GM23248 (cell line): ENCODE results near the gene DENND1A. TPM values are rescaled to one million over a fixed set of nuclear protein-coding genes. Genes with fewer than 3 reads are reported as not detected.

ENCODE experiments used
- DNase-seq: peaks from one replicate; pipeline ENCODE4 v3.0.0-alpha.2; 2015
- H2AFZ ChIP-seq: fragments of 200-600 bp; sonication (generic); 2 replicates; pipeline ENCODE4 v1.6.1; 2016; ENCODE audit warnings: antibody characterized with exemption
- H3F3A ChIP-seq: fragments of 200-600 bp; sonication (generic); 2 replicates; pipeline ENCODE4 v1.6.1; 2016; ENCODE audit warnings: mild to moderate bottlenecking, antibody characterized with exemption, mixed run types; ENCODE audit not compliant: insufficient read depth
- H3K27ac ChIP-seq: fragments of 200-600 bp; sonication (generic); 2 replicates; pipeline ENCODE4 v1.5.1; 2016; ENCODE audit warnings: mild to moderate bottlenecking
- H3K27me3 ChIP-seq: fragments of 200-600 bp; sonication (generic); replicated peaks from 2 replicates; pipeline ENCODE4 v1.6.1; 2016; ENCODE audit warnings: mild to moderate bottlenecking; ENCODE audit not compliant: insufficient read depth
- H3K36me3 ChIP-seq: fragments of 200-600 bp; sonication (generic); 2 replicates; pipeline ENCODE4 v1.6.1; 2016; ENCODE audit warnings: low read depth, mild to moderate bottlenecking
- H3K4me1 ChIP-seq: fragments of 200-600 bp; sonication (generic); 2 replicates; pipeline ENCODE4 v1.6.1; 2016; ENCODE audit warnings: mild to moderate bottlenecking; ENCODE audit not compliant: insufficient read depth
- H3K4me2 ChIP-seq: fragments of 200-600 bp; sonication (generic); one replicate; pipeline ENCODE4 v1.6.1; 2016; ENCODE audit warnings: mild to moderate bottlenecking; ENCODE audit not compliant: unreplicated experiment
- H3K4me3 ChIP-seq: fragments of 200-600 bp; sonication (generic); 2 replicates; pipeline ENCODE4 v1.5.1; 2016; ENCODE audit warnings: mild to moderate bottlenecking
- H3K79me2 ChIP-seq: fragments of 200-600 bp; sonication (generic); 2 replicates; pipeline ENCODE4 v1.6.1; 2016; ENCODE audit warnings: mild to moderate bottlenecking; ENCODE audit not compliant: insufficient read depth
- H3K9ac ChIP-seq: fragments of 200-600 bp; sonication (generic); 2 replicates; pipeline ENCODE4 v1.6.1; 2016; ENCODE audit warnings: mild to moderate bottlenecking
- H3K9me2 ChIP-seq: fragments of 200-600 bp; sonication (generic); 2 replicates; pipeline ENCODE4 v1.6.1; 2016; ENCODE audit warnings: mixed run types, mild to moderate bottlenecking, moderate library complexity; ENCODE audit not compliant: insufficient read depth
- H3K9me3 ChIP-seq: fragments of 200-600 bp; sonication (generic); one replicate; pipeline ENCODE4 v1.6.1; 2017; ENCODE audit warnings: low read depth
- H4K20me1 ChIP-seq: fragments of 200-600 bp; sonication (generic); 2 replicates; pipeline ENCODE4 v1.6.0; 2016; ENCODE audit not compliant: insufficient read depth
- EZH2 ChIP-seq: fragments of 200-600 bp; sonication (generic); IDR thresholded peaks from 2 replicates; pipeline ENCODE4 v1.6.1; 2018; ENCODE audit warnings: antibody characterized with exemption, mild to moderate bottlenecking; ENCODE audit not compliant: insufficient read depth, poor library complexity, severe bottlenecking
- EZH2phosphoT487 ChIP-seq: fragments of 200-600 bp; sonication (generic); IDR thresholded peaks from 2 replicates; pipeline ENCODE4 v1.6.1; 2018; ENCODE audit warnings: antibody characterized with exemption, moderate library complexity, mild to moderate bottlenecking, low read depth; ENCODE audit not compliant: insufficient read depth
- WGBS, 2 experiments: methylation state at CpG; one replicate each; pipeline ENCODE4 v1.1.6; 2015 to 2017; ENCODE audit warnings: low lambda C conversion rate in 2 of 2, low coverage in 1 of 2; ENCODE audit errors: missing lambda C conversion rate in 2 of 2; 5-methylcytosine and 5-hydroxymethylcytosine counted together
- in situ Hi-C: fragments of 300-500 bp; cut with MboI; formaldehyde crosslinking; loops from 2 replicates; pipeline ENCODE4 v1.15.0; 2020
- polyA plus RNA-seq: library from polyadenylated mRNA; unstranded; fragments of >200 nt; fragmentation: Nextera tagmentation; extraction: Ambion mirVana; gene quantifications from 2 replicates; pipeline ENCODE4 v1.2.1, GENCODE V29; 2016
- total RNA-seq: library from RNA; depleted of rRNA; stranded (reverse); fragments of >200 nt; shearing (Covaris generic); gene quantifications from 2 replicates; pipeline ENCODE4 v1.2.3, GENCODE V29; 2014

DENND1A gene
- total and polyA plus RNA-seq, 2 experiments from 2014 or later, result 13.2 to 16.4 TPM

- H3K4me3 ChIP-seq, result no peak overlapping the region
- no peak overlapping the region for H3K9ac ChIP-seq
- no peak overlapping the region for H3K4me2 ChIP-seq
- H3K9me2 ChIP-seq, result no peaks in the 10 kb centered on the region
- H3K36me3 ChIP-seq, result no peaks in the 10 kb centered on the region
- peaks cover 78% of the 10 kb centered on the region for H3K79me2 ChIP-seq
- peaks cover 7% of the 10 kb centered on the region; the same call in 1 of the 2 replicates for H4K20me1 ChIP-seq
- in situ Hi-C loops, result no loop called here
- WGBS, 2 experiments, result 83 to 88% methylated on average over 4 of the region's 4 CpGs
- no peaks in the 10 kb centered on the region for H3K9me3 ChIP-seq
- H3K27ac ChIP-seq, result no peak overlapping the region
- DNase-seq, result no peak
- peaks cover 22% of the 10 kb centered on the region for H3F3A ChIP-seq
- H3K4me1 ChIP-seq, result peaks cover 22% of the 10 kb centered on the region
- TF ChIP-seq EZH2 (no peak), EZH2phosphoT487 (no peak)
- H2AFZ ChIP-seq, result no peak overlapping the region
- H3K27me3 ChIP-seq, result no peaks in the 10 kb centered on the region
Measured at GRCh38 chr9:123922911-123923310, 7.0 kb downstream of the DENND1A start.

- Histone ChIP-seq H3K27me3 (no peaks in the 10 kb centered on the region), H2AFZ (no peak overlapping the region), H3K4me1 (peaks cover 17% of the 10 kb centered on the region), H3K27ac (no peak overlapping the region), H3K79me2 (peaks cover 80% of the 10 kb centered on the region), H3K4me2 (no peak overlapping the region), H3K9me3 (no peaks in the 10 kb centered on the region), H3K9me2 (no peaks in the 10 kb centered on the region), H4K20me1 (peaks cover 3% of the 10 kb centered on the region; the same call in 1 of the 2 replicates), H3K4me3 (no peak overlapping the region), H3F3A (peaks cover 17% of the 10 kb centered on the region), H3K36me3 (no peaks in the 10 kb centered on the region), H3K9ac (no peak overlapping the region)
- WGBS, 2 experiments, result 96 to 97% methylated on average over 3 of the region's 3 CpGs
- no peak for DNase-seq
- in situ Hi-C loops, result no loop called here
- no peak for TF ChIP-seq EZH2phosphoT487
- TF ChIP-seq EZH2, result no peak
Measured at GRCh38 chr9:123922431-123922830, 7.5 kb downstream of the DENND1A start.

- 73 to 85% methylated on average over 3 of the region's 3 CpGs for WGBS, 2 experiments
- H3K4me2 ChIP-seq, result no peak overlapping the region
- H3K27ac ChIP-seq, result no peak overlapping the region
- no peak overlapping the region for H2AFZ ChIP-seq
- H3F3A ChIP-seq, result no peaks in the 10 kb centered on the region
- no peak for DNase-seq
- H3K9me3 ChIP-seq, result no peaks in the 10 kb centered on the region
- no peaks in the 10 kb centered on the region for H3K36me3 ChIP-seq
- no peaks in the 10 kb centered on the region for H3K27me3 ChIP-seq
- in situ Hi-C loops, result no loop called here
- peaks cover 94% of the 10 kb centered on the region for H3K79me2 ChIP-seq
- no peaks in the 10 kb centered on the region for H3K4me1 ChIP-seq
- TF ChIP-seq EZH2phosphoT487 (no peak), EZH2 (no peak)
- H3K9ac ChIP-seq, result no peak overlapping the region
- H3K9me2 ChIP-seq, result no peaks in the 10 kb centered on the region
- H4K20me1 ChIP-seq, result no peaks in the 10 kb centered on the region; the same call in 1 of the 2 replicates
- no peak overlapping the region for H3K4me3 ChIP-seq
Measured at GRCh38 chr9:123914517-123915196, 15.3 kb downstream of the DENND1A start.

- in situ Hi-C loops, result no loop called here
- Histone ChIP-seq H3K9ac (no peak overlapping the region), H3K4me1 (no peaks in the 10 kb centered on the region), H3K9me3 (no peaks in the 10 kb centered on the region), H3K4me3 (no peak overlapping the region), H2AFZ (no peak overlapping the region), H3K79me2 (peaks cover 74% of the 10 kb centered on the region), H3F3A (no peaks in the 10 kb centered on the region), H3K9me2 (no peaks in the 10 kb centered on the region), H4K20me1 (no peaks in the 10 kb centered on the region), H3K4me2 (no peak overlapping the region), H3K27me3 (no peaks in the 10 kb centered on the region), H3K27ac (no peak overlapping the region), H3K36me3 (no peaks in the 10 kb centered on the region)
- no peak for TF ChIP-seq EZH2phosphoT487
- TF ChIP-seq EZH2, result no peak
- 88 to 92% methylated on average over 6 of the region's 6 CpGs for WGBS, 2 experiments
- DNase-seq, result no peak
Measured at GRCh38 chr9:123912167-123912897, 17.6 kb downstream of the DENND1A start.
